DOHH2 (cell line): ENCODE results near the gene LRP1-AS.
A peak's percentile ranks its signal among the peaks of the same experiment; 100 is the strongest.

ENCODE experiments used
- H3F3A ChIP-seq: fragments of 200-600 bp; sonication (generic), shearing (Covaris generic); 2 replicates; pipeline ENCODE4 v1.6.0; 2016; ENCODE audit warnings: antibody characterized with exemption, mild to moderate bottlenecking; ENCODE audit not compliant: control insufficient read depth, insufficient read depth
- H3K27ac ChIP-seq: fragments of 200-600 bp; sonication (generic); 2 replicates; pipeline ENCODE4 v1.5.1; 2014; ENCODE audit warnings: low read depth, mild to moderate bottlenecking, low read length, moderate library complexity
- H3K27me3 ChIP-seq: fragments of 200-600 bp; sonication (generic); 2 replicates; pipeline ENCODE4 v1.6.1; 2014; ENCODE audit warnings: mild to moderate bottlenecking, low read length, mixed read lengths; ENCODE audit not compliant: control insufficient read depth
- H3K36me3 ChIP-seq: fragments of 200-600 bp; sonication (generic); 2 replicates; pipeline ENCODE4 v1.6.1; 2014; ENCODE audit warnings: mild to moderate bottlenecking, low read length, moderate library complexity, mixed read lengths; ENCODE audit not compliant: control insufficient read depth
- H3K4me1 ChIP-seq: fragments of 200-600 bp; sonication (generic); 2 replicates; pipeline ENCODE4 v1.6.1; 2014; ENCODE audit warnings: mild to moderate bottlenecking, low read length, mixed read lengths; ENCODE audit not compliant: control insufficient read depth
- H3K4me2 ChIP-seq: fragments of 200-600 bp; sonication (generic); 2 replicates; pipeline ENCODE4 v1.6.0; 2014; ENCODE audit warnings: mild to moderate bottlenecking, low read length, moderate library complexity
- H3K4me3 ChIP-seq: fragments of 200-600 bp; sonication (generic); 2 replicates; pipeline ENCODE4 v1.5.1; 2014; ENCODE audit warnings: mild to moderate bottlenecking, low read length, mixed read lengths
- H3K79me2 ChIP-seq: fragments of 200-600 bp; sonication (generic); 2 replicates; pipeline ENCODE4 v1.6.1; 2014; ENCODE audit warnings: mild to moderate bottlenecking, low read length, mixed read lengths; ENCODE audit not compliant: control insufficient read depth
- H3K9me2 ChIP-seq: fragments of 200-600 bp; sonication (generic); replicated peaks from 2 replicates; pipeline ENCODE4 v1.6.1; 2014; ENCODE audit warnings: mild to moderate bottlenecking, low read length, mixed read lengths; ENCODE audit not compliant: control insufficient read depth
- H3K9me3 ChIP-seq: fragments of 200-600 bp; sonication (generic); 2 replicates; pipeline ENCODE4 v1.6.1; 2014; ENCODE audit warnings: antibody characterized with exemption, low read length, mixed read lengths; ENCODE audit not compliant: control insufficient read depth, insufficient read depth
- H4K20me1 ChIP-seq: fragments of 200-600 bp; sonication (generic); 2 replicates; pipeline ENCODE4 v1.6.0; 2014; ENCODE audit warnings: low read depth, mild to moderate bottlenecking, antibody characterized with exemption, low read length, moderate library complexity; ENCODE audit not compliant: control insufficient read depth, insufficient read depth
- CTCF ChIP-seq: fragments of 200-600 bp; sonication (generic); IDR thresholded peaks from one replicate; pipeline ENCODE4 v1.5.1; 2014; ENCODE audit warnings: antibody characterized with exemption, mild to moderate bottlenecking, low read depth, low read length; ENCODE audit not compliant: poor library complexity, severe bottlenecking
- EZH2phosphoT487 ChIP-seq: fragments of 200-600 bp; sonication (generic); IDR thresholded peaks from 2 replicates; pipeline ENCODE4 v1.6.1; 2017; ENCODE audit warnings: borderline replicate concordance, mild to moderate bottlenecking, antibody characterized with exemption, low read length, moderate library complexity, mixed read lengths

The LRP1-AS gene

DNA sequence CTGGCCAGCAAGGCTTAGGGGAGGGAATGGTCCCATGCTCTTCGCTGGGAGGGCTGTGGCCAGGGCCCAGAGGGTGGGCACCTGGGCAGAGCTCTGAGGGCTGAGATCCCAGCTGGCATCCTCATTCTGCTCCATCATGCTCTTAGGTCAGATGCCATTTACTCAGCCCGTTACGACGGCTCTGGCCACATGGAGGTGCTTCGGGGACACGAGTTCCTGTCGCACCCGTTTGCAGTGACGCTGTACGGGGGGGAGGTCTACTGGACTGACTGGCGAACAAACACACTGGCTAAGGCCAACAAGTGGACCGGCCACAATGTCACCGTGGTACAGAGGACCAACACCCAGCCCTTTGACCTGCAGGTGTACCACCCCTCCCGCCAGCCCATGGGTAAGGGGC, 30.8 kb upstream of the LRP1-AS start:
- Histone ChIP-seq H3K36me3 (no peaks in the 10 kb centered on the region), H3K4me1 (peaks cover 14% of the 10 kb centered on the region), H3F3A (0 out of 2 replicates have a peak, but pooled peaks cover 2% of the 10 kb centered on the region), H3K79me2 (no peaks in the 10 kb centered on the region), H4K20me1 (no peaks in the 10 kb centered on the region), H3K9me2 (no peaks in the 10 kb centered on the region), H3K27ac (no peak overlapping the region), H3K4me3 (peak overlapping the region; percentile 44; the same call in 1 of the 2 replicates), H3K9me3 (no peaks in the 10 kb centered on the region), H3K4me2 (peak overlapping the region; percentile 63), H3K27me3 (peaks cover under 1% of the 10 kb centered on the region; the same call in 1 of the 2 replicates)
- TF ChIP-seq EZH2phosphoT487 (no peak), CTCF (no peak)

GRCh38 chr12:57177354-57177753, 29.9 kb upstream of the LRP1-AS start:
- no peaks in the 10 kb centered on the region for H3K79me2 ChIP-seq
- H3K36me3 ChIP-seq = no peaks in the 10 kb centered on the region
- H3K4me2 ChIP-seq = peak overlapping the region; percentile 63
- H3F3A ChIP-seq = 0 out of 2 replicates have a peak, but pooled peaks cover 2% of the 10 kb centered on the region
- no peaks in the 10 kb centered on the region for H4K20me1 ChIP-seq
- no peaks in the 10 kb centered on the region for H3K9me2 ChIP-seq
- H3K4me3 ChIP-seq = no peak overlapping the region
- H3K9me3 ChIP-seq = no peaks in the 10 kb centered on the region
- no peaks in the 10 kb centered on the region for H3K27me3 ChIP-seq
- TF ChIP-seq CTCF (no peak), EZH2phosphoT487 (no peak)
- H3K27ac ChIP-seq = no peak overlapping the region
- peaks cover 12% of the 10 kb centered on the region for H3K4me1 ChIP-seq

- Histone ChIP-seq H3K36me3 (no peaks in the 10 kb centered on the region), H3K4me2 (no peak overlapping the region), H3K27ac (no peak overlapping the region), H3K9me2 (no peaks in the 10 kb centered on the region), H3K79me2 (no peaks in the 10 kb centered on the region), H3K4me3 (no peak overlapping the region), H3K4me1 (peaks cover 12% of the 10 kb centered on the region), H3K27me3 (no peaks in the 10 kb centered on the region), H3K9me3 (no peaks in the 10 kb centered on the region), H4K20me1 (no peaks in the 10 kb centered on the region), H3F3A (0 out of 2 replicates have a peak, but pooled peaks cover 2% of the 10 kb centered on the region)
- TF ChIP-seq EZH2phosphoT487 (no peak), CTCF (no peak)
These were observed 29.4 kb upstream of the LRP1-AS start for GRCh38 chr12:57176846-57177245.
